GM08714 (cell line): ENCODE measurements around the gene ARMH4.
"Not testable (repeated sequence)": the region's sequence is repeated elsewhere in the genome, so short reads cannot be mapped to it uniquely, and the experiment has no call there.

Source experiments
- H3K4me3 ChIP-seq: fragments of 200-500 bp; sonication (Bioruptor generic); 2 replicates; pipeline ENCODE4 v1.5.1; 2014; ENCODE audit warnings: mild to moderate bottlenecking, low read length, inconsistent platforms
- ZNF274 ChIP-seq: IDR thresholded peaks from 2 replicates; pipeline ENCODE4 v1.6.1; 2012; ENCODE audit warnings: mild to moderate bottlenecking, low read depth, low read length

The ARMH4 gene

GRCh38 chr14:58130116-58130782 lies 21.8 kb downstream of the ARMH4 start:
- TF ChIP-seq ZNF274 = no peak
- no peak overlapping the region for H3K4me3 ChIP-seq

DNA sequence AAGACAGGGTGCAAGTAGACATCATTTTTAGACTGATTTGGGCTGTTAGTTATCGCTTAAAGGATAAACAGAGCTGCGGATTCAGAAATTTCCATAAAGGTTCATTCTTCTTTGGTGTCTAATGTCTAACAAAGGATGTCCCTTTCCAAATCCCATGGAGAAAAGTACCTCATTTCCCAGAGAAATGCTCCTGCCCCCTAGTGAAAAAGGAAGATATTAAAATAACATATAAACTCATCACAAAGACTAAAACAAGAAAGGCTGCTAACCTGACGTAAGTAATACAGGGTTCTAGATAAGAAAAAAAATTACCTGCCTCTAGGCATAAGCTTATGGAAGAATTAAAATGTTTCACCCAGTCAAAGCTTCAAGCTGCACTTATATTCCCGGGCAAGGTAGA lies 22.8 kb downstream of the ARMH4 start:
- no peak overlapping the region for H3K4me3 ChIP-seq
- TF ChIP-seq ZNF274 = no peak

GRCh38 chr14:58128416-58128815 lies 23.6 kb downstream of the ARMH4 start:
- no peak overlapping the region for H3K4me3 ChIP-seq
- TF ChIP-seq ZNF274 = no peak

DNA sequence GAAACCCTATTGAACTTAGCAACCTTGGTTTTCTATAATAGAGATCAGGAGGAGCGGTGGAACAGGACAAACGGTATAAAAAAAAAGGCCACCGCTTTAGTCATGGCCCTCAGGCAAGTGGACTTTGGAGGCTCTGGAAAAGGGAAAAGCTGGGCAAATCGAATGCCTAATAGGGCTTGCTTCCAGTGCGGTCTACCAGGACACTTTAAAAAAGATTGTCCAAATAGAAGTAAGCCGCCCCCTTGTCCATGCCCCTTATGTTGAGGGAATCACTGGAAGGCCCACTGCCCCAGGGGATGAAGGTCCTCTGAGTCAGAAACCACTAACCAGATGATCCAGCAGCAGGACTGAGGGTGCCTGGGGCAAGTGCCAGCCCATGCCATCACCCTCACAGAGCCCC lies 29.5 kb downstream of the ARMH4 start:
- H3K4me3 ChIP-seq = not testable (repeated sequence)

- no peak overlapping the region for H3K4me3 ChIP-seq
- no peak for TF ChIP-seq ZNF274
These were observed 30.4 kb downstream of the ARMH4 start for GRCh38 chr14:58121530-58122186.

DNA sequence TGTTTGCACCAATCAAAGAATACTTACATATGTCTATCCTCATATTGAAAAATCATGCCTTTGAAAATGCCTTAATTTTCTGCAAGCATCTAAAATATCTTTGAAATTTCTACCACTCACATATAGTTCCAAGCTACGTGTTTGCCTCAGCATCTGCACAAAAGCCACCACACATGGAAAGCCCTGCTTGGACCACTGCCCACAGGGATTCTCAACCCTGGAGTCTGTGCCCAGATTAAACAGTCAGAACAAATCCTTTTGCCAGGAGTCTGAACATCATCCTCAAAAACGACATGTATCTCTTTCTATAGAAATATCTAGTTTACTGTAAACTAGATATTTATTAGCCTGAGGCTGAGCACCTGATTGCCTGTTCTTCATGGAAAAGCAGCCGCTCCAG lies 32.6 kb downstream of the ARMH4 start:
- TF ChIP-seq ZNF274 = no peak
- no peak overlapping the region for H3K4me3 ChIP-seq

GRCh38 chr14:58118097-58118815 lies 33.8 kb downstream of the ARMH4 start:
- no peak overlapping the region for H3K4me3 ChIP-seq
- TF ChIP-seq ZNF274 = no peak

GRCh38 chr14:58109744-58110143 lies 42.3 kb downstream of the ARMH4 start:
- no peak overlapping the region for H3K4me3 ChIP-seq
- no peak for TF ChIP-seq ZNF274

DNA sequence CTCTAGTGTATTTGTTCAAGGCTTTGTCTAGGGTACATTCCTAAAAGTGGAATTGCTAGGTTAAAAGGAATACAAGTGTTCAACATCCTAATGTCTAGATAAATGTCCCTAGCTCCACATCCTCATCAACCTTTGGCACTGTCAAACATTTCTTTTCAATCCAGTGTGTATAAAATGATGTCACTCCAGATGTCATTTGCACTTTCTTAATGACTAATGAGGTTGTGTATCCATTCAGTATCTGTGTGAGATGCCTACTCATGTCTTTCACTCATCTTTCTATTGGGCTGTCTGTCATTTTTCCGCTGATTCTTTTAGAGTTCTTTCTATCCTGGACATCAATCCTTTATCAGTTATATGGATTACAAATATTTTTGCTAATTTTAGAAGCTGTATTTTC lies 43.3 kb downstream of the ARMH4 start:
- TF ChIP-seq ZNF274 = no peak

DNA sequence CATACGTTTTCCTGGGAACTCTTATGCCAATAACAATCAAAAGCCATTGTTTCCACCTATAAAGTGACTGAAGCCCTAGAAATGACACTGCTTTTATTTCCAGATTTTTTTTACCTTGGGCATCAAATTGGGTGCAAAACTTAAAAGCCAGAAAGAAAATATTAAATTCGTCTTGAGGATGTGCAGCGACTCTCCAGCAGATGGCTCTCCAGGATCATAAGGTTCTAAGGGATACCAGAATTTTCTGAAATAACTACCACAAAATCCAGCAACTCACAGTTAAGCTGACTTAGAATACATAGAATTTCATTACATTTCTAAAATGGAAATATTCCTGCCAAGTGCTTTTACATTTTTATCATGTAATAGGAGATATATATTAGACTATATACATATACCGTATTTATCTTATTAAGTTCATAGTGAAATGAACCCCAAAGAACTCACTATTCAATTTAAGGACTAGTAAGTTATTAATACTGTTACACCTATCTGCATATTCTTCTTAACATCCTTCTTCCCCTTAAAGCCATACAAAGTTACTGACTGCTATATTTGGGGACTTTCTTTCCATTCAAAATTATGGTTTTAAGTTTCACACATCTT lies 44.0 kb downstream of the ARMH4 start:
- TF ChIP-seq ZNF274 = no peak
- no peak overlapping the region for H3K4me3 ChIP-seq

More for the DNA sequence above, 43.3 kb downstream of the ARMH4 start:
- H3K4me3 ChIP-seq = no peak overlapping the region

GRCh38 chr14:58107041-58107440 lies 45.0 kb downstream of the ARMH4 start:
- no peak overlapping the region for H3K4me3 ChIP-seq
- no peak for TF ChIP-seq ZNF274

GRCh38 chr14:58106446-58106845 lies 45.6 kb downstream of the ARMH4 start:
- TF ChIP-seq ZNF274 = no peak
- H3K4me3 ChIP-seq = no peak overlapping the region

DNA sequence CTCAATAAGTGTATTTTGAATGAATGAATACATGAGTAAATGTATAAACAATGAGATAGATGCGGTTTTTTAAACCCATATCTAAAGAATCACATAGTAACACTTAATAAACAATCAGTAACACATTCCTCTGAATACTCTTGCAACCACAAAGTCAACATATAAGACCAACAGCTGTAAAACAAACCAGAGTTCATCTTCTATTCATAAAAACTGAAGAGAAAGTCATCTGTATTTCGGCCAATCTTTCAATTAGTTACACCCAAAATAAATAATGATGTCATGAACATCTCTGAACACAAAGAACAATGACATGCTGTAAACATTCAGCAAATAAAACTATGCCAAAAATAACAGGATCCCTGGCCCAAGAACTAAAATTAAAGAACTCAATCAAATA lies 47.2 kb downstream of the ARMH4 start:
- no peak for TF ChIP-seq ZNF274
- no peak overlapping the region for H3K4me3 ChIP-seq

DNA sequence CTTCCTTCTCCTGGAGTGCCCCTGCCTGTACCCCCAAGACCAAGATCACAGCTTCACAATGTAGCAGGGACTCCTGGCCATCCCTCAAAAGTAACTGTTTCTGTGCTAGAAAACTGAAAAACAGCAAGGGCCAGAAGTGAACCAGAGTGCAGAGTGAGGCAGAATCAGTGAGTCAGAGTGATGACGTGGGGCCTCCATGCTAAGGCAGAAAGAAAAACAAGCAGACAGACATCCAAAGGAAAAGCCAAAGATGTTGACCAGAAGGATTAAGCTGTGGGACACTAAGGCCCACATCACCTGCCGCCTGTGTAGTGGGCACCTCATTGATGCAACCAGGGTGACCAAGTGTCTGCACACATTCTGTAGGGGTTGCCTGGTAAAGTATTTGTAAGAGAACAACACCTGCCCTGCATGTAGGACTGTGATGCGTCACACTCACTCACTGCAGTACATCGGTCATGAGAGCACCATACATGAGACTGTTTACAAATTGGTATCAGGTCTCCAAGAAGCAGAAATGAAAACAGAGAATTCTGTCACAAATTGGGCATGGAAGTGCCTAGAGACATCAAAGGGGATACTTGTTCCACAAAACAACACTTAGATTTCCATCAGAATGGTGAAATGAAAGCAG lies 51.2 kb downstream of the ARMH4 start:
- no peak for TF ChIP-seq ZNF274
- no peak overlapping the region for H3K4me3 ChIP-seq

DNA sequence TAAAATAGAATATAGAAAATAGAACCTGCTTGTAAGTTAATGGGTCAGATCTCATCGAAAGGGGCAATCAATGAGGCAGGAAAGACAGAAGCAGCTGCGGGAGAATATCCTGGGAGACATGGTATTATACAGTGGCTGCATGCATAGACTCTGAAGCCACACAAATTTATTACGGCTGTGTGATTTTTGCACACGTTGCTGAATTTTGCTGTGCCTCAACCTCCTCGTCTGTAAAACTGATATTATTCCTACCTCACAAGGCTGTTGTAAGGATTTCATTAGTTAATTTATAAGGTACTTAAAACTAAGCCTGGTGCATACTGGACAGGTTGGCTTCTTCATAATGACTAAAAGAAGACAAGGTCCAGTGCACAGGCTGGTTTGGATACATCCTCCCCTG lies 52.3 kb downstream of the ARMH4 start:
- TF ChIP-seq ZNF274 = no peak
- no peak overlapping the region for H3K4me3 ChIP-seq
